Neural progenitor cell (in vitro differentiated cells): ENCODE results near the gene SENP1. TPM values are rescaled to one million over a fixed set of nuclear protein-coding genes. Genes with fewer than 3 reads are reported as not detected.
"Not testable (repeated sequence)": the region's sequence is repeated elsewhere in the genome, so short reads cannot be mapped to it uniquely, and the experiment has no call there.

Experiments used
- DNase-seq: peaks from one replicate; pipeline ENCODE4 v3.0.0-alpha.2; 2016; ENCODE audit warnings: low spot score
- H2AFZ ChIP-seq: fragments of 200-600 bp; sonication (generic); replicated peaks from 2 replicates; pipeline ENCODE4 v1.6.1; 2016; ENCODE audit warnings: antibody characterized with exemption
- H3F3A ChIP-seq: fragments of 200-600 bp; sonication (generic); 2 replicates; pipeline ENCODE4 v1.6.1; 2016; ENCODE audit warnings: antibody characterized with exemption, low read depth
- H3K27ac ChIP-seq: fragments of 200-600 bp; sonication (generic); 2 replicates; pipeline ENCODE4 v1.5.1; 2016; ENCODE audit warnings: mild to moderate bottlenecking
- H3K27me3 ChIP-seq: fragments of 200-600 bp; sonication (generic); 2 replicates; pipeline ENCODE4 v1.6.1; 2016; ENCODE audit warnings: mild to moderate bottlenecking, moderate library complexity
- H3K36me3 ChIP-seq: fragments of 200-600 bp; sonication (generic); 2 replicates; pipeline ENCODE4 v1.5.1; 2016
- H3K4me1 ChIP-seq: fragments of 200-600 bp; sonication (generic); 2 replicates; pipeline ENCODE4 v1.6.1; 2016; ENCODE audit warnings: mixed run types
- H3K4me2 ChIP-seq: fragments of 200-600 bp; sonication (generic); 2 replicates; pipeline ENCODE4 v1.6.1; 2016
- H3K4me3 ChIP-seq: fragments of 200-600 bp; sonication (generic); 2 replicates; pipeline ENCODE4 v1.5.1; 2016
- H3K79me2 ChIP-seq: fragments of 200-600 bp; sonication (generic); 2 replicates; pipeline ENCODE4 v1.6.1; 2016; ENCODE audit warnings: low read depth
- H3K9ac ChIP-seq: fragments of 200-600 bp; sonication (generic); 2 replicates; pipeline ENCODE4 v1.6.1; 2016
- H3K9me3 ChIP-seq: fragments of 200-600 bp; sonication (generic); 2 replicates; pipeline ENCODE4 v1.5.1; 2016; ENCODE audit warnings: low read depth
- H4K20me1 ChIP-seq: fragments of 200-600 bp; sonication (generic); 2 replicates; pipeline ENCODE4 v1.6.1; 2016; ENCODE audit warnings: low read depth
- H3K27ac Mint-ChIP-seq: 3 replicates; pipeline ENCODE4 v1.8.0; 2021; ENCODE audit warnings: mixed read lengths
- H3K27me3 Mint-ChIP-seq: 2 replicates; pipeline ENCODE4 v1.8.0; 2022; ENCODE audit warnings: low read depth, mild to moderate bottlenecking, inconsistent platforms, moderate library complexity, mixed read lengths; ENCODE audit not compliant: insufficient read depth
- H3K36me3 Mint-ChIP-seq: 3 replicates; pipeline ENCODE4 v1.8.0; 2021; ENCODE audit warnings: mixed read lengths
- H3K4me1 Mint-ChIP-seq: 3 replicates; pipeline ENCODE4 v1.8.0; 2021; ENCODE audit warnings: mixed read lengths
- H3K4me3 Mint-ChIP-seq: 3 replicates; pipeline ENCODE4 v1.8.0; 2021; ENCODE audit warnings: mild to moderate bottlenecking, moderate library complexity, mixed read lengths
- H3K9me3 Mint-ChIP-seq: 3 replicates; pipeline ENCODE4 v1.8.0; 2020; ENCODE audit warnings: mixed read lengths
- EZH2 ChIP-seq: fragments of 200-600 bp; sonication (generic); IDR thresholded peaks from 2 replicates; pipeline ENCODE4 v1.6.1; 2017; ENCODE audit warnings: antibody characterized with exemption, mild to moderate bottlenecking, moderate library complexity
- EZH2phosphoT487 ChIP-seq: fragments of 200-600 bp; sonication (generic); IDR thresholded peaks from 2 replicates; pipeline ENCODE4 v1.6.1; 2017; ENCODE audit warnings: antibody characterized with exemption
- total RNA-seq: library from RNA; depleted of rRNA; stranded (reverse); fragments of >200 nt; gene quantifications from 2 replicates; pipeline ENCODE4 v1.2.3, GENCODE V29; 2015; ENCODE audit warnings: low replicate concordance
- TF ChIP-seq, protein P1 (sequence below): fragments of 200-600 bp; sonication (generic); IDR thresholded peaks from 2 replicates; pipeline ENCODE4 v1.5.1; 2017; ENCODE audit warnings: antibody characterized with exemption, mild to moderate bottlenecking

SENP1 gene
- total RNA-seq, 1 donor from 2014 or later = 89.9 TPM

DNA sequence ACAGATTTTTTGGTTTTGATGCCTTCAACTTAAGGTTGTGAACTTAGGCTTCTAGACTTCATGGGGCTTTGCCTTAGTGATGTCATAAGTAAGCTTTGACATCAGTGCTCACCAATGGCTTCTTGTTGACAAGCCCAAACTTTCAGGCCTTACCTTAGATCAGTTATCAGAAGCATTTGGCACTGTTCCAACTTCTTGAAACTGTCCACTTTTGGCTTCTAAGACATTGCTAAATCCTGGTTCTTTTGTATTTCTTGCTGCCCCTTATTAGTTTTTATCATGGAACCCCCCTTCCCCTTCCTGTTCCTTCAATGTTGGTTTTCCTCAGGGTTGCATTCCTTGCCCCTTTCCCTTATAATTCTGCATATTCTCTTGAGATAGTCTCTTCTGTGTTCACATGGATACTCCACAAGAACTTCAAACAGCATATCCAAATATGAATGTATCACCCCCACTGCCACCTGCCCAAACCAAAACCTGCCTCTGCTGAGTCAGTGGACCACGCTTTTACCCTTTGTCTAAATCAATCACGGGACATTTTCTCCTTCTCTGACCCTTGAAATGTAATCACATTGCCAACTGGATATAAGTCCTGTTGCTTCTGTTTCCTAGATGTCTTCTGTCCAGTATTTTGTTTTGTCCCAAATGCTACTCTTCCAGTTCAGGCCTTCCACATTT, 21.2 kb upstream of the SENP1 start:
- Histone ChIP-seq H3F3A (peaks cover 5% of the 10 kb centered on the region), H3K4me2 (no peak overlapping the region), H3K27me3 (no peaks in the 10 kb centered on the region), H4K20me1 (peaks cover 39% of the 10 kb centered on the region), H3K36me3 (peaks cover 7% of the 10 kb centered on the region), H3K27ac (no peak overlapping the region), H3K4me3 (no peak overlapping the region), H3K79me2 (peaks cover 30% of the 10 kb centered on the region), H3K4me1 (peaks cover 13% of the 10 kb centered on the region), H2AFZ (no peak overlapping the region), H3K9ac (no peak overlapping the region), H3K9me3 (no peaks in the 10 kb centered on the region)
- H3K27ac Mint-ChIP-seq = no peak overlapping the region
- peaks cover 8% of the 10 kb centered on the region for H3K4me1 Mint-ChIP-seq
- no peaks in the 10 kb centered on the region for H3K9me3 Mint-ChIP-seq
- no peak for DNase-seq
- H3K36me3 Mint-ChIP-seq = peaks cover 56% of the 10 kb centered on the region
- peaks cover 4% of the 10 kb centered on the region for H3K27me3 Mint-ChIP-seq
- TF ChIP-seq, protein P1, sequence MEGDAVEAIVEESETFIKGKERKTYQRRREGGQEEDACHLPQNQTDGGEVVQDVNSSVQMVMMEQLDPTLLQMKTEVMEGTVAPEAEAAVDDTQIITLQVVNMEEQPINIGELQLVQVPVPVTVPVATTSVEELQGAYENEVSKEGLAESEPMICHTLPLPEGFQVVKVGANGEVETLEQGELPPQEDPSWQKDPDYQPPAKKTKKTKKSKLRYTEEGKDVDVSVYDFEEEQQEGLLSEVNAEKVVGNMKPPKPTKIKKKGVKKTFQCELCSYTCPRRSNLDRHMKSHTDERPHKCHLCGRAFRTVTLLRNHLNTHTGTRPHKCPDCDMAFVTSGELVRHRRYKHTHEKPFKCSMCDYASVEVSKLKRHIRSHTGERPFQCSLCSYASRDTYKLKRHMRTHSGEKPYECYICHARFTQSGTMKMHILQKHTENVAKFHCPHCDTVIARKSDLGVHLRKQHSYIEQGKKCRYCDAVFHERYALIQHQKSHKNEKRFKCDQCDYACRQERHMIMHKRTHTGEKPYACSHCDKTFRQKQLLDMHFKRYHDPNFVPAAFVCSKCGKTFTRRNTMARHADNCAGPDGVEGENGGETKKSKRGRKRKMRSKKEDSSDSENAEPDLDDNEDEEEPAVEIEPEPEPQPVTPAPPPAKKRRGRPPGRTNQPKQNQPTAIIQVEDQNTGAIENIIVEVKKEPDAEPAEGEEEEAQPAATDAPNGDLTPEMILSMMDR = no peak
- no peak for TF ChIP-seq EZH2phosphoT487
- TF ChIP-seq EZH2 = no peak
- H3K4me3 Mint-ChIP-seq = no peak overlapping the region

DNA sequence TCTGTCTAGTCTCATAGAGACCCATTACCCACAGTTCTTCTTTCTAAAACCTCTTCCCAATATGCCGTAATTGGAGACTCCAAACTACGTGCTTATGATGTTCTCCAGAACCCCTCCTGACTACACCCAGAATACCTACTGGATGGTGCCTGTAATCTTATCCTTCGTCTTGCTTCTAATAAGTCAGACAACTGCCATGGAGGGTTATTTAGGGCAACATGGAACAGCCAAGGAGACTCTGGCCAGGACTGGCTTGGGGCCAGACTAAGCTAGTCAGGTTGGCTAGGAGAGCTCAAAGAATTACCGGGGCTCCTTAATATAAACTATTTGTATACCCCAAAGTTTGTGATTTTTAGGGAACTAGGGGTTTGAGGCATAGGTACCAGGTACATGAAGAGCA, 20.1 kb upstream of the SENP1 start:
- Mint-ChIP-seq H3K27me3 (peaks cover 7% of the 10 kb centered on the region), H3K36me3 (peaks cover 52% of the 10 kb centered on the region), H3K4me3 (no peak overlapping the region), H3K9me3 (no peaks in the 10 kb centered on the region), H3K4me1 (peaks cover 19% of the 10 kb centered on the region), H3K27ac (no peak overlapping the region)
- Histone ChIP-seq H3K79me2 (peaks cover 39% of the 10 kb centered on the region), H3K4me2 (no peak overlapping the region), H4K20me1 (peaks cover 48% of the 10 kb centered on the region), H3K4me1 (peaks cover 20% of the 10 kb centered on the region), H3F3A (peaks cover 15% of the 10 kb centered on the region), H3K9me3 (no peaks in the 10 kb centered on the region), H3K27ac (no peak overlapping the region), H3K4me3 (no peak overlapping the region), H3K9ac (no peak overlapping the region), H2AFZ (no peak overlapping the region), H3K27me3 (no peaks in the 10 kb centered on the region), H3K36me3 (peaks cover 7% of the 10 kb centered on the region)
- no peak for TF ChIP-seq EZH2phosphoT487
- TF ChIP-seq, protein P1 = no peak
- TF ChIP-seq EZH2 = no peak
- no peak for DNase-seq

DNA sequence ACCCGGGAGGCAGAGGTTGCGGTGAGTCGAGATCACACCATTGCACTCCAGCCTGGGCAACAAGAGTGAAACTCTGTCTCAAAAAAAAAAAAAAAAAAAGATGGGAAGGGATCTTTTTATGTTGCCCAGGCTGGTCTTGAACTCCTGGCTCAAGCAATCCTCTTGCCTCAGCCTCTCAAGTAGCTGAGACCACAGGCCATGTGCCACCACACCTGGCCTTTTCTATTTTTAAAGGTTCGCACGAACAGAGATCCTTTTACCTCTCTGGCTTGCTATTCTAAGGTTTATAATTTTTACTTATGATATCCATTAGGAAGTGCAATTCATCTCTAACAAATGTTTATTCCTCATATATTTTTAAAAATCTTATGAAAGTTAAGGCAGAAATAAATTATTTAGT, 19.7 kb upstream of the SENP1 start:
- H3K36me3 ChIP-seq = not testable (repeated sequence)

DNA sequence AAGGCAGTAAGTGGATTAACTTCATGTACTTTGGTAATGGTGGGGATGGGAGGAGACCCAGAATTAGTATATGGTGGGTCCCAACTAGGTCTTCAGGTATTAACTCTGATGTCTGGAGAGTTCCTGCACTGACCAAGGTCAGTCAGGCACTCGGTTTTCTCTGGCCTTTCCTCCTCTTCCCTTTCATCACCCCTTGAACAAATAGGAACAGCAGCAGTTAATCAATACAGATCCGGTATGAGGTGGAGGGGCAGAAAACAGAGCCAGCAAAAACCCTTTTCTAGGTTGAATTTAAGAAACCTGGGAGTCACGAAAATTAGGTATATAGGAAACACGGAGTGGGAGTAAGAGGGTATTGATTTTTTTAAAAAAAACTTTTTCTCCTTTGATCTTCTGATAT, 17.3 kb upstream of the SENP1 start:
- Histone ChIP-seq H3K4me2 (peak overlapping the region; percentile 89), H3K9me3 (no peaks in the 10 kb centered on the region), H3K79me2 (peaks cover 54% of the 10 kb centered on the region), H3K27ac (no peak overlapping the region), H2AFZ (no peak overlapping the region), H3K36me3 (peaks cover 7% of the 10 kb centered on the region), H3F3A (peaks cover 25% of the 10 kb centered on the region), H3K27me3 (no peaks in the 10 kb centered on the region), H3K4me3 (no peak overlapping the region), H4K20me1 (peaks cover 46% of the 10 kb centered on the region), H3K9ac (no peak overlapping the region), H3K4me1 (peaks cover 39% of the 10 kb centered on the region)
- H3K4me1 Mint-ChIP-seq = peaks cover 38% of the 10 kb centered on the region
- H3K27me3 Mint-ChIP-seq = peaks cover 7% of the 10 kb centered on the region
- TF ChIP-seq EZH2phosphoT487 (no peak), EZH2 (no peak)
- no peak for DNase-seq
- H3K36me3 Mint-ChIP-seq = peaks cover 35% of the 10 kb centered on the region
- no peaks in the 10 kb centered on the region for H3K9me3 Mint-ChIP-seq
- no peak overlapping the region for H3K4me3 Mint-ChIP-seq
- H3K27ac Mint-ChIP-seq = no peak overlapping the region

More for the DNA sequence above, 19.7 kb upstream of the SENP1 start:
- Mint-ChIP-seq H3K4me1 (peaks cover 24% of the 10 kb centered on the region), H3K36me3 (peaks cover 49% of the 10 kb centered on the region)
- H3K4me3 Mint-ChIP-seq, H3K27ac Mint-ChIP-seq, H2AFZ ChIP-seq, DNase-seq, H3K9me3 ChIP-seq, H3K27me3 Mint-ChIP-seq, H3K27ac ChIP-seq, H3K9ac ChIP-seq, H3K4me2 ChIP-seq, H3K4me3 ChIP-seq, H3K9me3 Mint-ChIP-seq, H3K27me3 ChIP-seq: not testable (repeated sequence)
- Histone ChIP-seq H3K79me2 (peaks cover 43% of the 10 kb centered on the region), H4K20me1 (peaks cover 53% of the 10 kb centered on the region), H3F3A (peaks cover 16% of the 10 kb centered on the region), H3K4me1 (peaks cover 25% of the 10 kb centered on the region)
